ENCODE measurements around the gene GNPNAT1. TPM values are rescaled to one million over a fixed set of nuclear protein-coding genes. Genes with fewer than 3 reads are reported as not detected.

The GNPNAT1 gene
- total RNA-seq, result 81.2 and 149 TPM in 2 replicates

DNA sequence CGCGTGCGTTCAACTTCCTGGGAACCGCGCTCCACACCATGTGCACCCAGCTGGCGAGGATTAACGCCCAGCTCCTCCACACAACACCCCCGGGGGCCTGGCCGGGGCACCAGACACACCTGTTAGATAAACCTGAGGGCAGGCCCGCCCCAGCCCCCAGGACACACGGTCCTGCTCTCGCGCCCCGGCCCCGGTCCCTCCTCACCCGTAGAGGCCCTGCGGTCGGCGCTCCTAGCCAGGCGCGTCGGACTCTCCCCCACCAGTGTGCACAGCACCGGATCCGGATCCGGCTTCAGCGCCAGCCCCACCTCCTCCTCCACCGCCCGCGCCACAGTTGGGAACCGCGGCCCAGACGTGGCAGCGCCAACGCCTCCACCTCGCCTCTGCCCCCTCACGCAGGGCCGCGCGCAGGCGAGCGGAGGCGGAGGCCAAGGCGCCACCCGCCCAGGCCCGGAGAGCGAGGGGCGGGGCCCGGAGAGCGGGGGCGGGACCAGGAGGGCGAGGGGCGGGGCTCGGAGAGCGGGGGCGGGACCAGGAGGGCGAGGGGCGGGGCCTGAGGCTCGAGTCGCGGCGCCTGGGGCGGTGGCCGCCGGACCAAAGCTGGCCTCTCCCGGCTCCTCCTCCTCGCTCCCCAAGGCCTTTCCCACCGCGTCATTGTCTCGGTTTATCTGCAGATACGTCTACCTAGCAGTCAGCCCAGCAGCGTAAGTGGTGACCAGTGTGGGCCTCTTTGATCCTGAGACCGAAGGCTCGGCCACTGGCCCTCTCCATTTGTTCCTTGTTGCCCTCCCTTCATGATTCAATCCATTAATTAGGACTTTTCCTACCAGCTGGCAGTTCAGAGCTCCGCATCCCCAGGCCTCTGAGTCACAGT is at the start of gene GNPNAT1:
Gene GNPNAT1 (minus strand): TSS at position 385 of the 874 bp plus-strand sequence. CDS start 6,957 bp downstream, outside the sequence.

DNA sequence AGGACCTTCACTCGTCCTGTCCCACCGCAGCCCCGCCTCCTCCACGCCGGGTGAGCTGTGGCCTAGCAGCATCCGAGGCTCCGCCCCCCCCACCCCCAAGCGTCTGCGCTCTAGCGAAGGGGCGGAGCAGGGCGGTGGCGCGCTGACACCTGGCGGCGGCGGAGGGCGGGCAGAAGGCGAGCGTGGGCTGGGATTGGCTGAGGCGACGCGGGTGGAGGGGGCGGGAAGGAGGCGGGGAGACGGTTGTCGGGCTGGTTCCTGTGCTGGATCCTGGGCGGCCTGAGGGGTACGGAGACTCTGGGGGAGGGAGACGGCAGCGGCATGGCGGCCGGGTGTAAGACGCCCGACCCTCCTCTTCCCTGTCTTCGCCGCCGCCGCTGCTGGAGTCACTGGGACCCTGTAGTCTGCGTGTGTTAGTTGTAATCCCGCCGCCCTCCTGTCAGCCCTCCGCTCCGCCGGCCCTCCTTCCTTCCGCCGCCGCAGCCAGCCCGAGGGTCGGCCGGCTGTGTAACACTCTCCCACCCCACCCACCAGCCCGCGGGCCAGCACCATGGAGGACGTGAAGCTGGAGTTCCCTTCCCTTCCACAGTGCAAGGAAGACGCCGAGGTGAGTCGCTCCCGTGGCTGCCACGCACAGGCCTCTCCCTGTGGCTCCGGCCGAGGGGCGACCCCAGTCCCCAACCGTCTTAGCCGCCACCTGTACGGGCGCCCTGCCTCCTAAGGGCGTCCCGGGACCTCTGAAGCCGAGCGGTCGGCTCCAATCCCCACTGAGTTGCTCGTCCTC is 61.3 kb downstream of the GNPNAT1 start, which contains the start of gene STYX:
Gene STYX (plus strand): TSS at position 242 of the 784 bp plus-strand sequence. CDS start 309 bp downstream, at position 551.

Small RNA genes within 50 kb of the gene (small RNA-seq; reads per million reads assigned to genes)
- not detected for gene AL139317.2

Other genes with a start within 250 kb of the GNPNAT1 start
- 3.9 and 4.0 TPM in 2 replicates for gene TXNDC16, start 239.1 kb downstream of the GNPNAT1 start, total RNA-seq
- gene GPR137C, start 238.8 kb downstream of the GNPNAT1 start, total RNA-seq, result under 0.01 and 0.59 TPM in 2 replicates
- gene ERO1A, start 96.0 kb downstream of the GNPNAT1 start, total RNA-seq, result 71.7 and 87.6 TPM in 2 replicates
- 66.1 and 72.3 TPM in 2 replicates for gene PSMC6, start 84.4 kb downstream of the GNPNAT1 start, total RNA-seq
- gene STYX, start 61.4 kb downstream of the GNPNAT1 start, total RNA-seq, result 23.1 and 25.2 TPM in 2 replicates
- 105 and 145 TPM in 2 replicates for gene FERMT2, start 159.4 kb upstream of the GNPNAT1 start, total RNA-seq